Ascending aorta (tissue), 2 donors: ENCODE results near the gene TRRAP. TPM values are rescaled to one million over a fixed set of nuclear protein-coding genes. Genes with fewer than 3 reads are reported as not detected.
A peak's percentile ranks its signal among the peaks of the same experiment; 100 is the strongest.

Source experiments
- DNase-seq, 2 donors: peaks; one replicate each; pipeline ENCODE4 v3.0.0-alpha.2; 2019; ENCODE audit warnings: low spot score in 2 of 2
- H3K27ac ChIP-seq, 2 donors: fragments of 200-600 bp; sonication (generic); one replicate each; pipeline ENCODE4 v1.5.1; 2016 to 2017; ENCODE audit warnings: mild to moderate bottlenecking in 1 of 2
- H3K27me3 ChIP-seq: fragments of 200-600 bp; sonication (generic); one replicate; pipeline ENCODE4 v1.5.1; 2017
- H3K36me3 ChIP-seq, 2 donors: fragments of 200-600 bp; sonication (generic); one replicate each; pipeline ENCODE4 v1.5.1; 2016
- H3K4me1 ChIP-seq, 2 donors: fragments of 200-600 bp; sonication (generic); one replicate each; pipeline ENCODE4 v1.5.1; 2016 to 2017; ENCODE audit warnings: mild to moderate bottlenecking in 1 of 2
- H3K4me3 ChIP-seq, 2 donors: fragments of 200-600 bp; sonication (generic); one replicate each; pipeline ENCODE4 v1.5.1; 2016 to 2017; ENCODE audit warnings: mild to moderate bottlenecking in 1 of 2
- H3K9me3 ChIP-seq, 2 donors: fragments of 200-600 bp; sonication (generic); one replicate each; pipeline ENCODE4 v1.5.1; 2016
- CTCF ChIP-seq, 3 experiments: fragments of 200-600 bp in 2 of 3; fragments of 450-650 bp in 1 of 3; sonication (generic) in 2 of 3; IDR thresholded peaks; one replicate each; pipeline ENCODE4 v1.5.1; 2016 to 2019; ENCODE audit warnings: antibody characterized with exemption in 3 of 3, mild to moderate bottlenecking in 1 of 3, moderate library complexity in 1 of 3
- intact Hi-C: fragments of 100-400 bp; cut with DNase I; formaldehyde crosslinking; loops from one replicate; pipeline ENCODE4 v1.15.1; 2023
- total RNA-seq: library from RNA; depleted of rRNA; stranded (reverse); fragments of >200 nt; gene quantifications from one replicate; pipeline ENCODE4 v1.1.0, GENCODE V29; 2016

The TRRAP gene
- total RNA-seq, 1 donor from 2014 or later: 23.4 TPM

- H3K9me3 ChIP-seq: no peaks in the 10 kb centered on the region
- H3K36me3 ChIP-seq: peaks cover 73 to 83% of the 10 kb centered on the region in 2 donors
- no peak overlapping the region for H3K4me3 ChIP-seq
- no peak for DNase-seq
- H3K27me3 ChIP-seq: no peaks in the 10 kb centered on the region
- intact Hi-C loops: no loop called here
- no peak for TF ChIP-seq CTCF (IDR thresholded peaks at IDR 0.05)
- no peaks in the 10 kb centered on the region for H3K4me1 ChIP-seq
- H3K27ac ChIP-seq: peak overlapping the region in 1 of 2 donors; percentile 17
Observed at GRCh38 chr7:99004216-99004615, 125.9 kb downstream of the TRRAP start.

DNA sequence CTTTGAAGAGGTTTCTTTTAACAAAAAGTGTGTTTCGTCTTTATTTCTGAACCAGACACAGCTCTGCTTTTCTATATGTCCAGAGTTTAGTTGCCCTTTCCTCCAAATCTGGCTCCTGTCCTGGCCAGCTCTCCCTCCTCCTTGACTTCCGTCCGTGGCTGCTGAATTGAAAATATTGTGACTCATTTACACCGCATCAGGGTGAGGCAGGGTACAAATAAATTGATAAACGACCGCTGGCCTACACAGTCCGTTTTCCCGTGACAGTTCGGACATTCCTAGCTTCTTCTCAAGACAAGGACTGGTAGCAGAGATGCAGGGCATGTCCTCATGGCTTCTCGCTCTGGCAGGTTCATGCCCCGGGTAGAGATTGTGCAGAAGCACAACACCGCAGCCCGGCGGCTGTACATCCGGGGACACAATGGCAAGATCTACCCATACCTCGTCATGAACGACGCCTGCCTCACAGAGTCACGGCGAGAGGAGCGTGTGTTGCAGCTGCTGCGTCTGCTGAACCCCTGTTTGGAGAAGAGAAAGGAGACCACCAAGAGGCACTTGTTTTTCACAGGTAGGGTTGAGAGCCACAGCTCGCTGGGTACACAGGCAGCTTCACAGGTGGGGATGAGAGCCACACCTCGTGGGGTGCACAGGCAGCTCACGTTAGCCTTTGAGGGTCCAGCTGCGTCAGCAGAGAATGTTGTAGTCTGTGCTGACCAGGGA lies 126.6 kb downstream of the TRRAP start:
- H3K4me1 ChIP-seq: no peaks in the 10 kb centered on the region
- H3K27ac ChIP-seq: peak overlapping the region in 1 of 2 donors; percentile 17
- no peaks in the 10 kb centered on the region for H3K27me3 ChIP-seq
- peaks cover 74 to 82% of the 10 kb centered on the region in 2 donors for H3K36me3 ChIP-seq
- no peak for TF ChIP-seq CTCF (IDR thresholded peaks at IDR 0.05)
- no peak for DNase-seq
- H3K9me3 ChIP-seq: no peaks in the 10 kb centered on the region
- intact Hi-C loops: no loop called here
- H3K4me3 ChIP-seq: no peak overlapping the region

GRCh38 chr7:99005776-99006175 lies 127.4 kb downstream of the TRRAP start:
- peaks cover 74 to 82% of the 10 kb centered on the region in 2 donors for H3K36me3 ChIP-seq
- TF ChIP-seq CTCF (IDR thresholded peaks at IDR 0.05): no peak

DNA sequence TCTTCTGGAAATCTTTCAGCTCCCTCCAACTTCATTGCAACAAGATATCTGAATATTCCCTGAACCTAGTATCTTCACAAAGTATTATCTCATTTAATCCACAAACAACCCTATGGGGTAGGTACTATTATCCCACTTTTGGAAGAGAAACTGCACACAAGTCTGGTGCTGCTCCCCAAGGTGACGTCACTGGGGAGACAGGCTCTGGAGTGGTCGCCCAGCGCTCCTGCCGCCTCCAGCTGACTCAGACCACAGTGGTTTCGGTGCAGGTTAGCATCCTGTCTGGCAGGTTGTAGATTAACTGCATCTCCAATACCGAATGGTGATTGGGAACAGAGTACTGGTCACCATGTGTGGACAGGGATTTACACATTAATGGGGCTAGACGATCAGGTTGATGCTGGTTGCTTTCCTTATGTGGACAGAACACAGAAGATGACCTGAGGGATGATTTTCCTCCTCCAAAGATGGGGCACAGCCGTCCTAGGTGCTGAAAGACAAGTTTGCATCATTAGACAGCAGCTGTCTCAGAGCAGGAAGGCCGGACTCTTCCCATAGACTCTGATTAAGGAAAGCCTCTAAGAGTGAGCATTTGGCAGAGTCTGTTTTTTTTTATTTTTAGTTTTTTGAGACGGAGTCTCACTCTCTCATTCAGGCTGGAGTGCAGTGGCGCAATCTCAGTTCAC lies 128.6 kb downstream of the TRRAP start:
- intact Hi-C loops: no loop called here
- Histone ChIP-seq H3K9me3 (no peaks in the 10 kb centered on the region), H3K4me1 (no peaks in the 10 kb centered on the region), H3K27me3 (no peaks in the 10 kb centered on the region), H3K4me3 (no peak overlapping the region), H3K27ac (no peak overlapping the region), H3K36me3 (peaks cover 81 to 83% of the 10 kb centered on the region in 2 donors)
- TF ChIP-seq CTCF (IDR thresholded peaks at IDR 0.05): no peak
- DNase-seq: no peak

More at GRCh38 chr7:99005776-99006175, 127.4 kb downstream of the TRRAP start:
- Histone ChIP-seq H3K9me3 (no peaks in the 10 kb centered on the region), H3K4me3 (no peak overlapping the region), H3K27me3 (no peaks in the 10 kb centered on the region), H3K27ac (no peak overlapping the region), H3K4me1 (no peaks in the 10 kb centered on the region)
- DNase-seq: peak in 1 of 2 donors; percentile 27
- intact Hi-C loops: no loop called here

GRCh38 chr7:99008181-99008631 lies 129.9 kb downstream of the TRRAP start:
- no peaks in the 10 kb centered on the region for H3K9me3 ChIP-seq
- intact Hi-C loops: no loop called here
- DNase-seq: peak in 1 of 2 donors; percentile 50
- no peaks in the 10 kb centered on the region for H3K4me1 ChIP-seq
- peaks cover 86 to 87% of the 10 kb centered on the region in 2 donors for H3K36me3 ChIP-seq
- H3K4me3 ChIP-seq: no peak overlapping the region
- H3K27me3 ChIP-seq: no peaks in the 10 kb centered on the region
- no peak overlapping the region for H3K27ac ChIP-seq
- TF ChIP-seq CTCF (IDR thresholded peaks at IDR 0.05): no peak
